GOT3 (cell line): ENCODE data around the gene PLAC9.
"Not testable (repeated sequence)": the region's sequence is repeated elsewhere in the genome, so short reads cannot be mapped to it uniquely, and the experiment has no call there.

Experiments
- DNase-seq: peaks from one replicate; lab custom pipeline; 2025; ENCODE audit warnings: mixed read lengths; lab: John Stamatoyannopoulos, UW

Gene PLAC9

GRCh38 chr10:80139265-80139664 is 6.7 kb downstream of the PLAC9 start:
- DNase-seq = no peak

DNA sequence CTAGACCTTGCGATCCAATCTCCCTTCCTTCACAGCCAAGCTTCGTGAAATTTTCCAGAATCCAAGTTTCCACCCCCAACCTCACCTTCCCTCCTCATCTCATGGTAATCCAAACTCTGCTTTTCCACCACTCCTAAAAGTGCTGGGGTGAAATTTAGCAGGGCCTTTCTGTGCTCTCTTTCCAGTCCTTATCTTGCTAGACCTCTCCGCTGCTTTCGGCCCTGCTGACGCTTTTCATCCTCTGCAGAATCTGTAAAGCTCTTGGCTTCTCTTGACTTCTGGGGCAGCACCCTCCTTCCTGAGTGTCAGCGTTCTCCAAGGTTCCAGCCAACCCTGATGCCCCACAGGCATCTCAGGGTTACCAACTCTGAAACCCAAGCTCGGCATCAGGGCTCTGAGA is 7.7 kb downstream of the PLAC9 start:
- DNase-seq = no peak

- DNase-seq = no peak
These were observed 9.3 kb downstream of the PLAC9 start for GRCh38 chr10:80141696-80142460.

DNA sequence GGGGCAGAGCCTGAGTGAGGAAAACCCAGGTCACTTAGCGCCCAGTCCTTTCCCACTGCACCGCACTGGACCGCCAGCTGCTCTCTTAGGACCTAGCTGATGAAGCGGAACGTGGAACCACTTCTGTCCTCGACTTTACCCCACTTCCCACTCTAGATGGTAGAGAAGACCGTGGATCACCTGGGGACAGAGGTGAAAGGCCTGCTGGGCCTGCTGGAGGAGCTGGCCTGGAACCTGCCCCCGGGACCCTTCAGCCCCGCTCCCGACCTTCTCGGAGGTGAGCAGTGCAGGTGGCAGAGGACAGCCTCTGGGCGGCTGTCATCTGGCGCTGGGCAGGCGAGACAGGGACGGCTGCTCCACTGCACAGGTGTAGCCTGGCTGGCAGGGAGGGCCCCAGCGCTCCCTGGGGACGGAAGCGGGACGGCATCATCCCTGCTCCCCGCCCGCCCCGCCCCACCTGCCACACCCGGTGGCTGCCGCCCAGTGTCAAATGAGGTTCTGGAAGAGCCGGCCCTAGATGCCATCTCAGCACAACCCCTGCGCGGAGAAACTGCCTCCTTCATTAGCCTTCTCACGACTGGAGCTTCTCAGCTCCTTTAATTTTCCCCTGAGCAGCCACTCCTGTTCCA is 11.7 kb downstream of the PLAC9 start:
- no peak for DNase-seq

DNA sequence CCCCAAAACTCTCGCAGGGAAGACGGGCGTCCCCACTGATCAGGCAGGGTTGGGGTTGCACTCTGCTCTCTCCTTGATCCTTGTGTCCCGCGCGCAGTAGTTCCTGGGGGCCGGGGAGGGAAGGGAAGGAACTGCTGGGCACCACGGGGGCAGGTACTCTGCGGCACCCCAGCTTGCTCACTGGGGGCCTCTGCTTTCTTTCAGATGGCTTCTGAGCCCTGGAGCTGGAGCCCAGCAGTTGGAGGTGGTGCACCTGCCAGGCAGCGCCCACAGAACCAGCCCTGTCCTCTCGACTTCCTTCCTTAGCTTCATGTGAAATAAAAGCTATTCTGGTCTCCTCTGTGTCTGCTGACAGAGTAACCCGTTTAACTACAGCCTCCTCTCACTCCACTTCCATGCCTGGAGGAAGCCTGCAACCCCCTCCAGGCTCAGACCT is 12.2 kb downstream of the PLAC9 start:
- no peak for DNase-seq

DNA sequence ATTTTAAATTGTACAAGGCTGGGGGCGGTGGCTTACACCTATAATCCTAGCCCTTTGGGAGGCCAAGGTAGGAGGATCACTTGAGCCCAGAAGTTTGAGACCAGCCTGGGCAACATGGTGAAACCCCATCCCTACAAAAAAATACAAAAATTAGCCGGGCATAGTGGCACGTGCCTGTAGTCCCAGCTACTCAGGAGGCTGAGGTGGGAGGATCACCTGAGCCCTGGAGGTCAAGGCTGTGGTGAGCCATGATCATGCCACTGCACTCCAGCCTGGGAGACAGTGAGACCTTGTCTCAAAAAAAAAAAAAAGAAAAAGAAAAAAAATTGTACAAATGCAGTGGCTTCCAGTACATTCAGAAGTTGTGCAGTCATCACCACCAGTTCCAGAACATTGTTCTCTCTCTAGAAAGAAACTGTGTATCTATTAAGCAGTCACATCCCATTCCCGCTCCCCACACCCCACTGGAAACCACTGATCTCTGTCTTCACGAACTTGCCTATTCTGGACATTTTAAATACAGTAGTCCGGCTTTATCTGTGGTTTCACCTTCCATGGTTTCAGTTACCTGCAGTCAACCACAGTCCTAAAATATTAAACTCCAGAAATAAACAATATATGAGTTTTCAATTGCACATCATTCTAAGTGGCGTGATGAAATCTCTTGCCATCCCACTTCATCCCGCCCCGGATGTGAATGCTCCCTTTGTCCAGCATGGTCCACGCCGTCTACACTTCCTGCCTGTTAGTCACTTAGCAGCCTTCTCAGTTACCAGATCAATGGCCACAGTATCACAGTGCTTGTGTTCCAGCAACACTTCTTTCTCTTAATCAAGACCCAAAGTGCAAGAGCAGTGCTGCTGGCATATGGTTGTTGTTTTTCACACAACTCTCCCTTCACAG is 13.1 kb downstream of the PLAC9 start:
- not testable (repeated sequence) for DNase-seq

DNA sequence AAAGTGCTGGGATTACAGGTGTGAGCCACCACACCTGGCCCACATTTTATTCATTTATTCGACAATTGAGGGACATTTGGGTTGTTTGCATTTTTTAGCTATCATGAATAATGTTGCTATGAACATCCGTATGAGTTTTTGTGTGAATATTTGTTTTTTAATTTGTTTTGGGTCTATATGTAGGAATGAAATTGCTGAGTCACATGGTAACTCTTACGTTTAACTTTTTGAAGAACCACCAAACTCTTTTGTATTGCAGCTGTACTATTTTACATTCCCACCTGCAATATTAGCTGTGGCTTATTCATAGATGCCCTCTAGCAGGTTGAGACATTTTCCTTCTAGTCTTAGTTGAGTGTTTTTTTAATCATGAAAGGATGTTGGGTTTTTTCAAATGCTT is 14.4 kb downstream of the PLAC9 start:
- no peak for DNase-seq

GRCh38 chr10:80148166-80148805 is 15.8 kb downstream of the PLAC9 start:
- DNase-seq = no peak

GRCh38 chr10:80149123-80149522 is 16.6 kb downstream of the PLAC9 start:
- DNase-seq = no peak

GRCh38 chr10:80150172-80150571 is 17.6 kb downstream of the PLAC9 start:
- no peak for DNase-seq

- no peak for DNase-seq
These were observed 20.3 kb downstream of the PLAC9 start for GRCh38 chr10:80152820-80153219.

- no peak for DNase-seq
These were observed 20.9 kb downstream of the PLAC9 start for GRCh38 chr10:80153460-80153859.

GRCh38 chr10:80154626-80154977 is 22.1 kb downstream of the PLAC9 start:
- DNase-seq = no peak

GRCh38 chr10:80154978-80155695 is 22.6 kb downstream of the PLAC9 start:
- peak; percentile 39 for DNase-seq

DNA sequence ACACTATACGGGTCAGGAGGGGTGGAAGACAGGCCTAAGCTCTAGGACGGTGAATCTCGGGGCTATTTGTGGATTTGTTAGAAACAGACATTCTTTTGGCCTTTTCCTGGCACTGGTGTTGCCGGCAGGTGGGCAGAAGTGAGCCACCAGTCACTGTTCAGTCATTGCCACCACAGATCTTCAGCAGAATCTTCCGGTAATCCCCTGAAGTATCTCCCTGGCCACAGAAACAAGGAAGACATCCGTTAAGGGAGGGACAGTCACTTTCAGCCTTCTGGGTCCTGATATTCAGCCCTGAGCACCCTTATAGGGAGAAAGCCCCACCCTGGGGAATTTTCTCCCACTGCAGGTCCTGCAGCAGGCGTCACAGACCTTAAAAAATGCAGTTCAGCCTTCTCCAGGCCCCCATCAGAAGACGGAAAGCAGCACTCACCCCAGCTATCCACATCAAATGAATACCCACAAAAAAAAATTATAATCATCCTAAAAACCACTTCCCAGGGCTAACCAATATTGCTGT is 23.2 kb downstream of the PLAC9 start:
- no peak for DNase-seq

GRCh38 chr10:80156216-80156615 is 23.7 kb downstream of the PLAC9 start:
- DNase-seq = no peak

GRCh38 chr10:80157561-80157960 is 25.0 kb downstream of the PLAC9 start:
- no peak for DNase-seq

DNA sequence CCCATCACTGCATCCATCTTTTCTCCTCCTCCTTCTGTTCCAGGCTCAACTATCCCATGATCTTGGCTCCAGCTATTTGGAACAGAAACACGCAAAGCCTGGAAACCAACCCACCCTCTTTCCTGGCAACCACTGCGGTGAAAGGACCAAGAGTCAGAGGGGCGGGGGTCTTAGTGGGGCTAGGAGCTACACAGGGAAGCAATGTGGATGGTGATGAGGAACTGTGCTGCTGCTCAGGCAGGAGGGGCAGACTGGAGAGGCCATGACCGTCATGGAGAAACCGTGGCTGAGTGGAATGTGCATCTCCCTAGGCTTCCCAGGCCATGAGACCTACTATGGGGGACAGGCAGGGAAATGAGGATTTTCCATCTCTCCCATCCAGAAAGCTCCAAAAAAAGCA is 25.6 kb downstream of the PLAC9 start:
- DNase-seq = no peak

GRCh38 chr10:80158598-80159127 is 26.1 kb downstream of the PLAC9 start:
- DNase-seq = peak; percentile 30

DNA sequence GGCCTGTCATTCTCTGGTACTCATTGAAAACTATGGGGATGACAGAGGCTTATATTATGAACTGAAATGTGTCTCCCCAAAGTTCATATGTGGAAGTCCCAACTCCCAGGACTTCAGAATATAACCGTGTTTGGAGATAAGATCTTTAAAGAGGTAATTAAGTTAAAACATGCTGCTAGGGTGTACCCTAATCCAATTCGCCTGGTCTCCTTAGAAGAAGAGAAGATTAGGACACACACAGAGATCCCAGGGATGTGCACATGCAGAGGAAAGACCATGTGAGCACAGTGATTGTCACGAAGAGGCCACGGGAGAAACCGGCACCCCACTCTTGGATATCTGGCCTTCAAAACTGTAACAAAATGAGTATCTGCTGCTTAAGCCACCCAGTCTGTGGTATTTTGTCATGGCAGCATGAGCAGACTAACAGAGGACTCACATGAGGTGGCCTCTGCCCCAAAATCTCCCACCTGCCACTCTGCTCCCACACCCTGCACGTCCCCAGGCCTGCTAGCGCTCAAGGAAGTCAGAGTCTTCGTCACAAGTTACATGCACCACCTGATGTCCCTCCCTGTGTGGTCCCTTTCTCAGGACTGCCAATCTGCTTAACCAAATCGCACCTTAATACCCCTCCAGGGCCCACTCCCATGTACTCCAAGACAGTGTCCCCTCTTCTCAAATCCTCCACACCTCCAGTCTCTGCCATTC is 26.8 kb downstream of the PLAC9 start:
- no peak for DNase-seq
